HepG2 (cell line): ENCODE data around the gene PPOX. TPM values are rescaled to one million over a fixed set of nuclear protein-coding genes. Genes with fewer than 3 reads are reported as not detected.

Experiments used
- DBP ChIP-seq: sonication (generic); formaldehyde crosslinking; IDR thresholded peaks from 2 replicates; pipeline ENCODE4 v1.4.0; 2020; ENCODE audit warnings: missing genetic modification reagents; ENCODE audit errors: not compliant biosample characterization
- HCFC1 ChIP-seq: fragments of 150-350 bp; IDR thresholded peaks from 2 replicates; pipeline ENCODE4 v1.6.1; 2014; ENCODE audit warnings: low read depth, low read length
- HNF1A ChIP-seq, 2 experiments: sonication (generic) in 1 of 2; formaldehyde crosslinking in 1 of 2; IDR thresholded peaks; 2 replicates each; pipeline versions ENCODE4 v1.4.0 to v1.6.1; 2016 to 2020; ENCODE audit warnings: borderline replicate concordance in 1 of 2, low read depth in 1 of 2, mild to moderate bottlenecking in 1 of 2, missing genetic modification reagents in 1 of 2
- HOXD1 ChIP-seq: sonication (generic); formaldehyde crosslinking; IDR thresholded peaks from 2 replicates; pipeline ENCODE4 v1.5.0; 2020; ENCODE audit warnings: missing genetic modification reagents
- PRDM4 ChIP-seq: sonication (generic); formaldehyde crosslinking; IDR thresholded peaks from 2 replicates; pipeline ENCODE4 v1.9.0; 2021; ENCODE audit warnings: missing genetic modification reagents, borderline replicate concordance
- SMARCC2 ChIP-seq: fragments of 450-650 bp; IDR thresholded peaks from 2 replicates; pipeline ENCODE4 v1.6.1; 2017; ENCODE audit warnings: antibody characterized with exemption, mild to moderate bottlenecking
- WIZ ChIP-seq: sonication (generic); formaldehyde crosslinking; IDR thresholded peaks from 2 replicates; pipeline ENCODE4 v1.5.1; 2020; ENCODE audit warnings: mild to moderate bottlenecking, missing genetic modification reagents
- ZFP62 ChIP-seq: sonication (generic); formaldehyde crosslinking; IDR thresholded peaks from 2 replicates; pipeline ENCODE4 v1.4.0; 2020; ENCODE audit warnings: missing genetic modification reagents
- ZMYM2 ChIP-seq: sonication (generic); formaldehyde crosslinking; IDR thresholded peaks from 2 replicates; pipeline ENCODE4 v1.8.0; 2022; ENCODE audit warnings: mild to moderate bottlenecking, missing genetic modification reagents
- ZNF18 ChIP-seq: sonication (generic); formaldehyde crosslinking; IDR thresholded peaks from 2 replicates; pipeline ENCODE4 v1.8.0; 2022; ENCODE audit warnings: mild to moderate bottlenecking, missing genetic modification reagents; ENCODE audit not compliant: insufficient replicate concordance
- ZNF224 ChIP-seq: sonication (generic); formaldehyde crosslinking; IDR thresholded peaks from 2 replicates; pipeline ENCODE4 v1.5.0; 2020; ENCODE audit warnings: mild to moderate bottlenecking, missing genetic modification reagents
- ZNF619 ChIP-seq: sonication (generic); formaldehyde crosslinking; IDR thresholded peaks from 2 replicates; pipeline ENCODE4 v1.4.0; 2020; ENCODE audit warnings: mild to moderate bottlenecking, missing genetic modification reagents
- ZNF770 ChIP-seq: sonication (generic); formaldehyde crosslinking; IDR thresholded peaks from 2 replicates; pipeline ENCODE4 v1.5.0; 2020; ENCODE audit warnings: mild to moderate bottlenecking, missing genetic modification reagents
- ZNF772 ChIP-seq: sonication (generic); formaldehyde crosslinking; IDR thresholded peaks from 2 replicates; pipeline ENCODE4 v1.5.0; 2020; ENCODE audit warnings: mild to moderate bottlenecking, missing genetic modification reagents
- ZNF883 ChIP-seq: sonication (generic); formaldehyde crosslinking; IDR thresholded peaks from 2 replicates; pipeline ENCODE4 v1.5.1; 2020; ENCODE audit warnings: mild to moderate bottlenecking, missing genetic modification reagents; ENCODE audit errors: not compliant biosample characterization
- polyA plus RNA-seq, 8 experiments: library from polyadenylated mRNA; depleted of rRNA in 3 of 8; stranded (reverse) in 7 of 8; unstranded in 1 of 8; fragments of >200 nt; fragmentation: Illumina TruSeq in 4 of 8; extraction: Trizol in 4 of 8; gene quantifications; 2 replicates each; pipeline versions ENCODE4 v1.2.1 to v1.2.3, GENCODE V29; 2011 to 2016; ENCODE audit warnings: low read depth in 4 of 8, missing spikeins in 1 of 8, mixed read lengths in 1 of 8; ENCODE audit not compliant: insufficient read depth in 1 of 8
- total RNA-seq, 5 experiments: library from RNA; depleted of rRNA; stranded (reverse); fragments of >200 nt; fragmentation: Illumina TruSeq; extraction: Trizol; gene quantifications; 2 replicates each; pipeline ENCODE4 v1.2.3, GENCODE V29; 2016; ENCODE audit warnings: low read depth in 1 of 5

PPOX gene
- total and polyA plus RNA-seq, 2 of the 13 experiments (the other 11 are each of a cell fraction or from before 2014, with no cell fraction given) = 15.5 to 27.7 TPM

- TF ChIP-seq HNF1A (IDR thresholded peaks at IDR 0.05; ENCODE audit: low read depth) (no peak), HNF1A (CRISPR knock-in tag; IDR thresholded peaks at IDR 0.05; ENCODE audit: borderline replicate concordance) (no peak), SMARCC2 (no peak), ZNF772 (CRISPR knock-in tag) (peak; percentile 75; the same call in 1 of the 2 replicates), ZMYM2 (CRISPR knock-in tag) (no peak), ZNF619 (peak; percentile 89), PRDM4 (CRISPR knock-in tag) (no peak), HOXD1 (CRISPR knock-in tag) (peak; percentile 83; the same call in 1 of the 2 replicates), ZNF883 (CRISPR knock-in tag) (peak; percentile 70), ZNF18 (CRISPR knock-in tag) (no peak), ZFP62 (CRISPR knock-in tag) (0 out of 2 replicates have a peak, but pooled peaks have one; percentile 37), DBP (CRISPR knock-in tag) (peak; percentile 36), ZNF770 (no peak), HCFC1 (peak; percentile 49; the same call in 1 of the 2 replicates), WIZ (CRISPR knock-in tag) (no peak), ZNF224 (CRISPR knock-in tag) (no peak)
These were observed 48.3 kb upstream of the PPOX start, which contains the start of the genes NIT1 and PFDN2 (continued) for GRCh38 chr1:161117759-161118581.
